ENCODE measurements around the gene CUBN. TPM values are rescaled to one million over a fixed set of nuclear protein-coding genes. Genes with fewer than 3 reads are reported as not detected.

CUBN gene
- total RNA-seq, 1 donor from 2014 or later = 1.0 TPM

DNA sequence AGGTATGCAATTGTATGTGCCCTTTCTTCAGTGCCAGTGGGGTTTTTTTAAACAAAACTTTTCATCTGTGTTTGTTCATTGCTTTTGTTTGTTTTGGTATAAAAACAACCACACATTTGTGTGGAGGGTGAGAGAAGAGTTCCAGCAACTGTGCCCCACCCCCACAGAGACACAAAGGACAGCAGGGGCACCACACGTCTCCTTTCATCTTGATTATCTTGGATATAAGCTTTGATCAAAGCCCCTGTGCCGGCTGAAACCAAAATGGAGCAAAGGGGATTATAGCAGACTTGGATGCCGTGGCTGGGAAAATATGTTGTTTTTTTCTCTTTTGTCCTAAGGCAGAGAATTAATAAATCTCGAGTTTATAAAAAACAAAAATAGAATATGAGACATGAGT lies 200.5 kb downstream of the CUBN start:
- Mint-ChIP-seq H3K9me3 (peaks cover 9% of the 10 kb centered on the region), H3K27ac (no peak overlapping the region), H3K36me3 (no peaks in the 10 kb centered on the region), H3K4me3 (no peak overlapping the region), H3K4me1 (ENCODE audit: unreplicated experiment) (peaks cover 29% of the 10 kb centered on the region), H3K27me3 (peaks cover 10% of the 10 kb centered on the region)
- DNase-seq (ENCODE audit: extremely low spot score, unreplicated experiment) = no peak
- TF ChIP-seq, protein P1, sequence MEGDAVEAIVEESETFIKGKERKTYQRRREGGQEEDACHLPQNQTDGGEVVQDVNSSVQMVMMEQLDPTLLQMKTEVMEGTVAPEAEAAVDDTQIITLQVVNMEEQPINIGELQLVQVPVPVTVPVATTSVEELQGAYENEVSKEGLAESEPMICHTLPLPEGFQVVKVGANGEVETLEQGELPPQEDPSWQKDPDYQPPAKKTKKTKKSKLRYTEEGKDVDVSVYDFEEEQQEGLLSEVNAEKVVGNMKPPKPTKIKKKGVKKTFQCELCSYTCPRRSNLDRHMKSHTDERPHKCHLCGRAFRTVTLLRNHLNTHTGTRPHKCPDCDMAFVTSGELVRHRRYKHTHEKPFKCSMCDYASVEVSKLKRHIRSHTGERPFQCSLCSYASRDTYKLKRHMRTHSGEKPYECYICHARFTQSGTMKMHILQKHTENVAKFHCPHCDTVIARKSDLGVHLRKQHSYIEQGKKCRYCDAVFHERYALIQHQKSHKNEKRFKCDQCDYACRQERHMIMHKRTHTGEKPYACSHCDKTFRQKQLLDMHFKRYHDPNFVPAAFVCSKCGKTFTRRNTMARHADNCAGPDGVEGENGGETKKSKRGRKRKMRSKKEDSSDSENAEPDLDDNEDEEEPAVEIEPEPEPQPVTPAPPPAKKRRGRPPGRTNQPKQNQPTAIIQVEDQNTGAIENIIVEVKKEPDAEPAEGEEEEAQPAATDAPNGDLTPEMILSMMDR (conservative IDR thresholded peaks at IDR 0.05) = no peak

DNA sequence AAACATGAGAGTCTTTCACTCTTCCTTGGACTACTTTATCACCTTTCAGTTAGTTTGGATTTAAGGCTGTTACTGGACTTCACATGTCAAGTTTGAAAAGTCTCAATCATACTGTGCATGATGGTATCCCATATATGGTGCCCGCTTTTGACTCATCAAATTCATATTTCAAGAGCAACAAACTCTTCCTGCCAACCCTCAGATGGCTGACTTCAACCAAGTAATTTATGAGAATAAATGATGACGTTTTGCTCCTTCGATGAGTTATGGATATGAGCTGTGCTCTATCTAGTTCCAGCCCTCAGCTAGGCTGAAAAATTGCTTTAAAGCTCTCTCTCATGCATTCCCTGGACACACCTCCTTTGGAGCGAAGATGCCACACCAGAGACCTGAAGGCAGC lies 202.1 kb downstream of the CUBN start:
- peaks cover 14% of the 10 kb centered on the region for H3K27me3 Mint-ChIP-seq
- H3K9me3 Mint-ChIP-seq = peaks cover 5% of the 10 kb centered on the region
- no peak overlapping the region for H3K27ac Mint-ChIP-seq
- peaks cover 14% of the 10 kb centered on the region for H3K4me1 Mint-ChIP-seq (ENCODE audit: unreplicated experiment)
- no peak for DNase-seq (ENCODE audit: extremely low spot score, unreplicated experiment)
- no peaks in the 10 kb centered on the region for H3K36me3 Mint-ChIP-seq
- H3K4me3 Mint-ChIP-seq = no peak overlapping the region
- TF ChIP-seq, protein P1 (conservative IDR thresholded peaks at IDR 0.05) = no peak

DNA sequence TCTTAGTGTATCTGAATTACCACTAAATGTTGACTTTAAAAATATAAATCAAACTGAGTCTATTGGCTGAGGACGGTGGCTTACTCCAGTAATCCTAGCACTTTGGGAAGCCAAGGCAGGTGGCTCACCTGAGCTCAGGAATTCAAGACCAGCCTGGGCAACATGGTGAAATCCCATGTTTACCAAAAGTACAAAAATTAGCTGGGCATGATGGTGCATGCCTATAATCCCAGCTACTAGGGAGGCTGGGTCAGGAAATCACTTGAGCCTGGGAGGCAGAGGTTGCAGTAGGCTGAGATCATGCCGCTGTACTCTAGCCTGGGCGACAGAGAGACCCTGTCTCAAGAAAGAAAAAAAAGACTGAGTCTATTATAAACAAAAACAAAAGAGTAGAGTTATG lies 205.9 kb downstream of the CUBN start:
- Mint-ChIP-seq H3K27ac (no peak overlapping the region), H3K4me1 (ENCODE audit: unreplicated experiment) (peaks cover 1% of the 10 kb centered on the region), H3K27me3 (peaks cover 11% of the 10 kb centered on the region), H3K4me3 (no peak overlapping the region), H3K36me3 (no peaks in the 10 kb centered on the region), H3K9me3 (peaks cover 5% of the 10 kb centered on the region)
- no peak for DNase-seq (ENCODE audit: extremely low spot score, unreplicated experiment)
- TF ChIP-seq, protein P1 (conservative IDR thresholded peaks at IDR 0.05) = no peak

DNA sequence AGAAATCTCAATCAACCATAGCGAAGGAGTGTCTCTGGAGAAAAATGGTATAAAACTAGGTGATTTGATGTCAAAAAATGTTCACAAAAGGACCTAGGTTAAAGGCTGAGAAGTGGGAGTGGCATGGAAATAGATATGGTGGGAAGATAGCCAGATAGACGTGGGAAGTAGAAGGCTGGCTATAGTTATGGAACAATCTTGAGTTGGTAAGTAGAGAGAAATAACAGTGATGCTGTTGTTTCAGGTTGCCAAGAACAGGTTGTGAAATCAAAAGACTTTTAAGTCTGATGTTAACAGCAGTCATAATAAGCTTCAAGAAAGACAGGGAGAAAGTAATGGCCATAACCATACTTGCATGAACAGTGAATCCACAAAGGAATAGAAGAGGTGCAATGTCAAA lies 206.3 kb downstream of the CUBN start:
- H3K4me3 Mint-ChIP-seq = no peak overlapping the region
- no peak for DNase-seq (ENCODE audit: extremely low spot score, unreplicated experiment)
- no peaks in the 10 kb centered on the region for H3K4me1 Mint-ChIP-seq (ENCODE audit: unreplicated experiment)
- TF ChIP-seq, protein P1 (conservative IDR thresholded peaks at IDR 0.05) = no peak
- peaks cover 5% of the 10 kb centered on the region for H3K9me3 Mint-ChIP-seq
- peaks cover 11% of the 10 kb centered on the region for H3K27me3 Mint-ChIP-seq
- no peaks in the 10 kb centered on the region for H3K36me3 Mint-ChIP-seq
- H3K27ac Mint-ChIP-seq = no peak overlapping the region

DNA sequence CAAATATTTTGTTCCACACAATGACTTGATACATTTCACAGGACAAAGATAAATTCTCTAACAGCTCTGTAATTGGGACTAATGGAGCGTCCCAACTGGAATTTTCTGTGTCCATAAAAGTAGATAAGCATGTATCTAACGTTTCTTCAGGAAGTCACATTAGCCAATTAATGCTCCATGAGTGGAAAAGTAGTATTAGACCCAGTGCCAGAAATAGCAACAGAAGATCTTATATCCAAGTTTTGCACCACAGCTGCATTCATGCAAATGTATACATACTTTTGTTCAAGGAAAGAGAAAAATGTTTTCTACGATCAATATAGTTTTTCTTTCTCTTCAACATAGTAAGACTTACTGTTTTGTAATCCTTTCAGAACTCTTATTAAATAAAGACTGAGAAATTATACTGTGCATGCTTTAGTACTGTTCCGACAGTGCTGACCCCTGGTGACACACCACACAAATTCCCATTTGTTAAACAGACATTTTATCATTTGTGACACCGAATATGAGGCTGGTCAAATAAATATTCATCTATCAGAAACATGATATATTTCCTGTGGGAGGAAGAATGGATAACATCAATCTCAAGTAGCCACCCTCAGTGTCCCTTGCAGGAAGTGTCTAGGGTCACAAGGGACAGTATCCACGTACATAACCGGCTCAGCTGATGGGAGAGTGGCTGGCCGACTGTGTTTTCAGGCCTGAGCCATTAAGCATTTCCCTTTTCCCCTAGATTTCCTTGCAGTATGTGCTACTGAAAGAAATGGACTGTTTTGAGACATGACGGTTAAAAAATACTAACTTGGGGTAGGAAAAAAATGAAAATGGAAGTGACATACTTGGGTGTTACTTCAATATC lies 210.3 kb downstream of the CUBN start:
- Mint-ChIP-seq H3K4me3 (no peak overlapping the region), H3K27me3 (peaks cover 10% of the 10 kb centered on the region), H3K4me1 (ENCODE audit: unreplicated experiment) (no peaks in the 10 kb centered on the region), H3K27ac (no peak overlapping the region), H3K36me3 (peaks cover 7% of the 10 kb centered on the region), H3K9me3 (no peaks in the 10 kb centered on the region)
- no peak for DNase-seq (ENCODE audit: extremely low spot score, unreplicated experiment)
- TF ChIP-seq, protein P1 (conservative IDR thresholded peaks at IDR 0.05) = no peak
